ENCODE measurements around the gene FBXO15.

Gene FBXO15

GRCh38 chr18:74147779-74148542 is at the start of gene FBXO15, which contains the start of gene TIMM21:
TSS of gene FBXO15 (minus strand) at chr18:74147834. CDS start at chr18:74147785, 49 bp downstream.
TSS of gene TIMM21 (plus strand) at chr18:74148523. CDS start at chr18:74148809, 286 bp downstream.
- no peaks in the 10 kb centered on the region for H3K27me3 Mint-ChIP-seq
- H3K27ac Mint-ChIP-seq, result peak within 1 kb of the TSS; percentile 97 to 99
- DNase-seq (peak; percentile 96 to 97), ATAC-seq (peak; percentile 92)
- no peaks in the 10 kb centered on the region for H3K9me3 Mint-ChIP-seq
- H3K4me1 Mint-ChIP-seq, result peaks cover 55% of the 10 kb centered on the region
- peak within 1 kb of the TSS; percentile 99 to 100 for H3K4me3 Mint-ChIP-seq

GRCh38 chr18:74196220-74197119 is 48.8 kb upstream of the FBXO15 start:
- no peaks in the 10 kb centered on the region for H3K9me3 Mint-ChIP-seq
- peaks cover 4% of the 10 kb centered on the region for H3K4me1 Mint-ChIP-seq
- peak; percentile 47 to 57 for DNase-seq

GRCh38 chr18:74194691-74195090 is 47.1 kb upstream of the FBXO15 start:
- no peak for DNase-seq

More at GRCh38 chr18:74196220-74197119, 48.8 kb upstream of the FBXO15 start:
- peak overlapping the region; percentile 53 to 91 for H3K4me3 Mint-ChIP-seq
- H3K27ac Mint-ChIP-seq, result peak overlapping the region; percentile 60 to 84
- H3K27me3 Mint-ChIP-seq, result peaks cover 27% of the 10 kb centered on the region
- peak; percentile 71 for ATAC-seq

DNA sequence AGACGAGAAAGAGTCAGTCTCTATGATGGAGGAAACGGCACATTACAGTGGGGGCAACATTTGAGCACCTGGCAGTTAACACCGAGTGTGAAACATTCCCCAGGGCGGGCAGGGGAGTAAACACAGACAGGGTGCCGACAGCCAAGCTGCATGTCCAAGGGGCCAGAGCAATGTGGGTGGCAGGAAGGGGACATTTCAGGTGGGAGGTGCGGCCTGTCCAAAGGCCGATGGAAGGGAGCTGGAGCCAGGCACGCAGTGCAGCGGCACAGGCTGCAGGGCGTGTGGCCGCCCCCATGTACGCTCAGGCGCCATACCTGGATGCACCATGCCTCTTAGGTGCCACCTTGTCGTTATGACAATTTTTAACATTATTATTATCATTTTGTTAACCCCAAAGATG is 43.9 kb upstream of the FBXO15 start:
- Mint-ChIP-seq H3K27ac (no peak overlapping the region), H3K27me3 (peaks cover 27% of the 10 kb centered on the region), H3K4me3 (no peak overlapping the region), H3K4me1 (peaks cover 4% of the 10 kb centered on the region), H3K9me3 (no peaks in the 10 kb centered on the region)
- ATAC-seq (no peak), DNase-seq (no peak)

More at GRCh38 chr18:74194691-74195090, 47.1 kb upstream of the FBXO15 start:
- Mint-ChIP-seq H3K27me3 (peaks cover 34% of the 10 kb centered on the region), H3K9me3 (no peaks in the 10 kb centered on the region), H3K4me3 (no peak overlapping the region), H3K4me1 (peaks cover 4% of the 10 kb centered on the region), H3K27ac (peak overlapping the region in 1 of 2 donors; percentile 84)
- ATAC-seq, result no peak

DNA sequence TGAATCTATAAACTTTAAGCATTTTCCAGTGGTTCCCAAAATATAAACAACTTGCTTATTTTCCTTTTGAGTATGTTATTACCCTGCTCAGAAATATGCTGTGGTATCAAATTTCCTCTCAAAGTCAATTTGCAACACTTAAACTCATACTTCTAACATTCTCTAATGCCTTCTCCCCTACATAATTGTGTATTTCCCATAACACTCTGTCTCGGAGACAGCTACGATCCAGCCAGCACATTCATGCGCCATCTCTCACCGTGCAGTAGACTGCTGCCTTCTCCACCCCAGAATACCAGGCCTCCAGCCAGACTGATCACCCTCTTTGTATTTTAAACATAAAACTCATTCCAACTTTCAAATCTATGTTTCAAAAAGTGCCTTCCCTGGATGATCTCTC is 42.5 kb upstream of the FBXO15 start:
- H3K27ac Mint-ChIP-seq, result no peak overlapping the region
- no peaks in the 10 kb centered on the region for H3K9me3 Mint-ChIP-seq
- no peaks in the 10 kb centered on the region for H3K4me1 Mint-ChIP-seq
- no peak overlapping the region for H3K4me3 Mint-ChIP-seq
- ATAC-seq (no peak), DNase-seq (no peak)
- H3K27me3 Mint-ChIP-seq, result peaks cover 27% of the 10 kb centered on the region

DNA sequence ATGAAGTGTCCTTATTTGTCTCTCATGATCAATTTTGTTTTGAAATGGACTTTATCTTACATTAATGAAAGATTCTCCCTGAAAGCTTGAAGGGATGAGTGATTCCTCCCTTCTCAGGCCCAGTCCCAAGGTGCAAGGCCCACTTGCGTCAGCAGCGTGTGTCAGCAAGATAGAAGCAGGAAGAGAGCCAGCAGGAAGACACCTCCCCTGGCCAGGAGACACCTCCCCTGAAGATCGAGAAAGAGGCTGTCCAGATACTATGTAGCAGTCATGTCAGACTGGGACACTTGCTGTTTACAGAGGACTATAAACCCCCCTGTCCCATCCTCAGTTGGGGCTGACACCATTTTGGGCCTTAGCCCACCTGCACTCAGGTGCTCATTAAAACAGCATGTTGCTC is 39.0 kb upstream of the FBXO15 start:
- H3K4me3 Mint-ChIP-seq, result no peak overlapping the region
- no peaks in the 10 kb centered on the region for H3K4me1 Mint-ChIP-seq
- no peaks in the 10 kb centered on the region for H3K9me3 Mint-ChIP-seq
- H3K27ac Mint-ChIP-seq, result no peak overlapping the region
- ATAC-seq, result no peak
- no peak for DNase-seq
- H3K27me3 Mint-ChIP-seq, result peaks cover 17% of the 10 kb centered on the region

DNA sequence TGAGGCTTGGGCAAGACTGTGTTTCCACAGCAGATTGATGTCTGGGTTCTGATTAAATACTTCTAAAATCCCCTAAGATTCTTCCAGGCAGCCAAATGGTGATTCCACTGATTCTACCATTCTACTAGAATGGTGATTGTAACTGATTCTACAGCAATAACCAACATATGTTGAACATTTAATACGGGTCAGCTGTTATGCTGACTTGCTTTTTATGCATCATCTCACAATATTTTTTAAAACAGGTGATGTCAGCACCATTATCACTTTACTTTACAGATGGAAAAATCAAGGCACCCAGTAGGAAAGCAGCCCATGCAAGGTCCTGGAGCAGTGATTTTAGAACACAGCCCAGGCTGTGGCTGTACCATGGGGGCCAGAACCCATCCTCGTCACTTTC is 38.2 kb upstream of the FBXO15 start:
- no peak overlapping the region for H3K27ac Mint-ChIP-seq
- DNase-seq (no peak), ATAC-seq (no peak)
- H3K27me3 Mint-ChIP-seq, result peaks cover 9% of the 10 kb centered on the region
- H3K4me1 Mint-ChIP-seq, result no peaks in the 10 kb centered on the region
- no peak overlapping the region for H3K4me3 Mint-ChIP-seq
- no peaks in the 10 kb centered on the region for H3K9me3 Mint-ChIP-seq

DNA sequence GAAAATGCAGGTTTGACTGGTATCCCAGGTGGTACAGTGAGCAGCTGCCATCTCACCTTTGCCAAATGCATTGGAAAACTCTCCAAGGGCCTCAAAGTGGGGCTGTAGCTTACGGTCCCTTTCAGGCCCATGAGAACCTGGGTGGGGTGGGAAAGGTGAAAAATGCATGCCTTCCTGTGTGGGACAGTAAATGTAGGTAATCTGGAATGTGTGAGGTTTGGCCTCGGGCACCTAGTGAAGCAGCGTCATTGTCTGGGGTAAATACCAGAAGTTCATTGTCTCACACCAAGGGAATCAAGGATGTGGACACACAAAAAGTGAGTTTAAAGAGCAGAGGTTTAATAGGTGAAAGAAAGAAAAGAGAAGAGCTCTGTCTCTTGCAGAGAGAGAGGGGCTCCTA is 37.2 kb upstream of the FBXO15 start:
- DNase-seq (no peak), ATAC-seq (no peak)
- no peak overlapping the region for H3K4me3 Mint-ChIP-seq
- H3K27ac Mint-ChIP-seq, result no peak overlapping the region
- H3K4me1 Mint-ChIP-seq, result no peaks in the 10 kb centered on the region
- no peaks in the 10 kb centered on the region for H3K9me3 Mint-ChIP-seq
- H3K27me3 Mint-ChIP-seq, result peaks cover 9% of the 10 kb centered on the region

DNA sequence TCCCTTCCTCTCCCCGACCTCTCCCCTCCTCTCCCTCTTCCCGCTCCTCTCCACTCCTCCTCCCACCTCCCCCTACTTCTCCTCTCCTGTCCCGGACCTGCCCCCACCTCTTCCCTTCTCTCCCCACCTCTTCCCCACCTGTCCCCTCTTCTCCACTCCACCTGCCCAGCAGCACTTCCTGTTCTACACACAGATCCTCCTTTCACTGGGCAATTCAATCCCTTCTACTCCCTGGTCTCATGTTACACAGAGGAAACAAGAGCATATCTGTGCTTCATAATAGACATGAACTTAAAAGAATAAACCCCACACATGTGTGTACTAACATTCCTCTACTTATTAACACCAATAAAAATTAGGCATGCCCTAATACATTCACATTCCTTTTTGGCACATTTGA is 35.5 kb upstream of the FBXO15 start:
- H3K27ac Mint-ChIP-seq, result peak overlapping the region in 1 of 2 donors; percentile 73
- ATAC-seq (no peak), DNase-seq (no peak)
- no peak overlapping the region for H3K4me3 Mint-ChIP-seq
- H3K27me3 Mint-ChIP-seq, result peaks cover 9% of the 10 kb centered on the region
- no peaks in the 10 kb centered on the region for H3K4me1 Mint-ChIP-seq
- H3K9me3 Mint-ChIP-seq, result no peaks in the 10 kb centered on the region

DNA sequence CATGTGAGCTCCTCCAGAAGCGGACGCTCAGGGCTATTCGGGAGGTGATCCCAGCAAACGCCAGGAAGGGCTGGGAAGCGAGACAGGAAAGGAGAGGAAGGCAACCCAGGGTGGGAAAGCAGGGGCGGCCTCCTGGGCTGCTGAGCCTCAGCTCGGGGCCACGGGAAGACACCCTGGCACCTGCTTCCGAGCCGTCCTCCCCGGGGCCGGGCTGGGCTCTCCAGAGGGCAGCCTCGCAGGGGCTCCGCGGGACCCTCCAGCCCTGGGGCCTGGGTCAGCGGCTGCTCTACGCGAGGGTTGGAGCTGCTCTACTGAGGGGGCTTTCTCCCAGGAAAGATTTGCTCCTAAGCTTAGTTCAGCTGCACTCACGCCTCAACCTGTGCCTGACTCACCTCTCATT is 34.7 kb upstream of the FBXO15 start:
- DNase-seq, result no peak
- no peak for ATAC-seq

GRCh38 chr18:74179623-74180199 is 32.1 kb upstream of the FBXO15 start:
- H3K27me3 Mint-ChIP-seq, result peaks cover 32% of the 10 kb centered on the region
- H3K9me3 Mint-ChIP-seq, result no peaks in the 10 kb centered on the region
- H3K27ac Mint-ChIP-seq, result no peak overlapping the region
- no peak overlapping the region for H3K4me3 Mint-ChIP-seq
- ATAC-seq (no peak), DNase-seq (no peak)
- no peaks in the 10 kb centered on the region for H3K4me1 Mint-ChIP-seq

More for the DNA sequence above, 34.7 kb upstream of the FBXO15 start:
- Mint-ChIP-seq H3K4me1 (no peaks in the 10 kb centered on the region), H3K4me3 (no peak overlapping the region), H3K9me3 (no peaks in the 10 kb centered on the region), H3K27ac (no peak overlapping the region), H3K27me3 (peaks cover 9% of the 10 kb centered on the region)

GRCh38 chr18:74178884-74179283 is 31.2 kb upstream of the FBXO15 start:
- Mint-ChIP-seq H3K27ac (no peak overlapping the region), H3K27me3 (peaks cover 38% of the 10 kb centered on the region), H3K4me3 (no peak overlapping the region), H3K9me3 (no peaks in the 10 kb centered on the region), H3K4me1 (no peaks in the 10 kb centered on the region)
- ATAC-seq, result no peak
- DNase-seq, result no peak

- H3K4me1 Mint-ChIP-seq, result peaks cover 9% of the 10 kb centered on the region
- ATAC-seq, result no peak
- no peak for DNase-seq
- H3K27me3 Mint-ChIP-seq, result peaks cover 51% of the 10 kb centered on the region
- no peak overlapping the region for H3K4me3 Mint-ChIP-seq
- H3K27ac Mint-ChIP-seq, result no peak overlapping the region
- no peaks in the 10 kb centered on the region for H3K9me3 Mint-ChIP-seq
Observed at GRCh38 chr18:74175658-74176057, 28.0 kb upstream of the FBXO15 start.

GRCh38 chr18:74173434-74173750 is 25.8 kb upstream of the FBXO15 start:
- ATAC-seq, result no peak
- H3K4me1 Mint-ChIP-seq, result peaks cover 9% of the 10 kb centered on the region
- no peaks in the 10 kb centered on the region for H3K9me3 Mint-ChIP-seq

DNA sequence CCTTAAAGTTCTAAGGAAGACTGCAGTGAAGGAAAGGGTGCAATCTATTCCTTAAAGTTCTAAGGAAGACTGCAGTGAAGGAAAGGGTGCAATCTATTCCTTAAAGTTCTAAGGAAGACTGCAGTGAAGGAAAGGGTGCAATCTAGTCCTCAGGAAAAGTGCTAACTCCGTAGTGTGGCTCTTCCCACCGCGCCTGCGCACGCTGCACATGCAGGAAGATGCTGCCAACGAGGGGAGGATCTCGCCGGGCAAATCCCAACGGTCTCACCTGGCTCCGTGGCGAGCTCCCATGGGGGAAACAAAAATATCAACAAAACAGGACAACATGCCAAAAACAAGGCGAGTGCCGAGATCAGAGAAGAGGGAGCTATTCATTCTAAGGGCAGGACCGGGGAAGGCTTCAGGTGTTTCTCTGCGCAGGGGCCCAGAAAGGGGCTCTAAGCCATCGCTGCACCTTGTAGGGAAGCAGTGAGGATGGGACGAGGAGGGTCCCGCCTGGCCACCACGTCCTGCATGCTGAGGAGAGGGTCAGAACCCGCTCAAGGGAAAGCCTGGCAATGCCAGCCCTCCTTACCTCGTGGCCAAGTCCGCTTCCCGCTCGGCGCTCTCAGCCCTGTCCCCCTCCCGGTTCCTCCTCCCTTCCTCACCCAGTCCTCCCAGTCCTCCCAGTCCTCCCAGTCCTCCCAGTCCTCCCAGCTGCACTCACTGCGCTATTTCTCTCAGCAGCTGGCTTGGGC is 25.2 kb upstream of the FBXO15 start:
- peak overlapping the region in 1 of 2 donors; percentile 48 for H3K4me3 Mint-ChIP-seq
- peaks cover 9% of the 10 kb centered on the region for H3K4me1 Mint-ChIP-seq
- no peak overlapping the region for H3K27ac Mint-ChIP-seq
- DNase-seq, result no peak
- peaks cover 51% of the 10 kb centered on the region for H3K27me3 Mint-ChIP-seq
- no peak for ATAC-seq
- no peaks in the 10 kb centered on the region for H3K9me3 Mint-ChIP-seq

More at GRCh38 chr18:74173434-74173750, 25.8 kb upstream of the FBXO15 start:
- DNase-seq, result no peak
- Mint-ChIP-seq H3K4me3 (no peak overlapping the region), H3K27ac (no peak overlapping the region), H3K27me3 (peaks cover 51% of the 10 kb centered on the region)
